Hematopoietic multipotent progenitor cell treated with erythropoietin and hydrocortisone succinate and interleukin-3 and kit ligand, for 15 days (in vitro differentiated cells): ENCODE data around the gene TICAM1.
"Not testable (repeated sequence)": the region's sequence is repeated elsewhere in the genome, so short reads cannot be mapped to it uniquely, and the experiment has no call there.

Experiments used
- DNase-seq: peaks from one replicate; pipeline ENCODE4 v3.0.0-alpha.2; 2015; ENCODE audit warnings: low spot score

The TICAM1 gene

DNA sequence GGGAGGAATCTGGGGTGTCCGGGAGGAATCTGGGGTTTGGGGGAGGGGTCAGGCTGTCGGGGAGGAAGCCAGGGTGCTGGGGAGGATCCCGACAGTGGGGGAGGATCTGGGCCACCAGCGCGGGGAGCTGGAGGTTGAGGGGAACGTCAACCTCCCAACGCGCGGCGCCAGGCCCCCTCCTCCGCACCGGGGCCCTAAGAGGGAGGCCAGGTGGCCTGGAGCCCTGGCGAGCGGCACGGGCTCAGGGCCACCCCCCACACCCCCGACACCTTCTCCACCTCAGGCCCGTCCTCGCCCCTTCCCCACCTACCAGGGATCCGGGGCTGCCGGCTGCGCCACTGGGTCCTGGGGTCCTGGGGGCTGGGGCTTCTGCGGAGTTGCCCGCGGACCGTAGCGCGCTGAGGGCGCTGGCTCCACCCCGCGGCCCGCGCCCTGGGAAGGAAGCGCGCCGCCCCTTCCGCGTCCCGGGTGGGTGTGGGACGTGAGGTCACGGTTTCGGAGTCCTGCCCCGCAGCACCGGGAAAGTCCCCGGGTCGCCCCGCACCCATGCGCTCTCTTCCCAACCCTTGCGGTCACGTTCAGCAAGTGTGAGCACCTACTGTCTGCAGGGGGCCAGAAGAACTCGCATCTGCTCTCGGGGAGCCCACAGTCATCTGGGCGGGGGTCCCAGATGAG, at the start of gene TICAM1:
TSS of gene TICAM1 (minus strand) at position 409 of the 675 bp plus-strand sequence. CDS start 13,335 bp downstream, outside the sequence.
- peak; percentile 58 for DNase-seq

DNA sequence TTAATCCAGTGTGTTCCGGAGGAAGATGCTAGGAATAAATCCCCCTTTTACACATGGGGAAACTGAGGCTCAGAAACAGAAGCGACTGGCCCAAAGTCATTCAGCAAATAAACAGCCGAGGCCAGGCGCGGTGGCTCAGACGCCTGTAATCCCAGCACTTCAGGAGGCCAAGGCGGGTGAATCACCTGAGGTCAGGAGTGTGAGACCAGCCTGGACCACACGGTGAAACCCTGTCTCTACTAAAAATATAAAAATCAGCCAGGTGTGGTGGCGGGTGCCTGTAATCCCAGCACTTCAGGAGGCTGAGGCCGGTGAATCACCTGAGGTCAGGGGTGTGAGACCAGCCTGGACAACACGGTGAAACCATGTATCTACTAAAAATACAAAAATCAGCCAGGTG, 47.5 kb upstream of the TICAM1 start:
- DNase-seq = no peak

DNA sequence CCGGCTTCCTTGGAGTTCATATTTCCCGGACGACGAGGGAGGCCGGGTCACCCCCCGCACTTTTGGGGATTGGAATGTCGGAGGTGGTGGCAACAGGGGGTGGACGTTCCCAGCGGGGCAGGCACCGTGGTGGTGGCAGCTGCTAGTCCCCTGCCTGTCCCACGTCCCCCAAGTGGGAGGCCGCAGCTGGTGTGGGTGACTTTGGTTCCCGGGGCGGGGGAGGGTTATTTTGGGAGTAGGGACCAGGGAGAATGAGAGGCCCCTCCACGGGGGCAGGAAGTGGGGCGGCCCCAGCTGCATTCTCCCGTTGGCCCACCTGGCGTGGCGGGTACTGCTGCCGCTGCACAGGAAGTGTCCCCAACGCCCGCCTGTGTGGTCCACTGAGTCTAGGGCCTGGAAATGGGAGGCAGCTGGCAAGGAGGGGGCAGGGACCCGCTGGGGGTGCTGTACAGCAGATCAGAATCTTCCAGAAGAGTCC, 47.0 kb upstream of the TICAM1 start:
- no peak for DNase-seq

DNA sequence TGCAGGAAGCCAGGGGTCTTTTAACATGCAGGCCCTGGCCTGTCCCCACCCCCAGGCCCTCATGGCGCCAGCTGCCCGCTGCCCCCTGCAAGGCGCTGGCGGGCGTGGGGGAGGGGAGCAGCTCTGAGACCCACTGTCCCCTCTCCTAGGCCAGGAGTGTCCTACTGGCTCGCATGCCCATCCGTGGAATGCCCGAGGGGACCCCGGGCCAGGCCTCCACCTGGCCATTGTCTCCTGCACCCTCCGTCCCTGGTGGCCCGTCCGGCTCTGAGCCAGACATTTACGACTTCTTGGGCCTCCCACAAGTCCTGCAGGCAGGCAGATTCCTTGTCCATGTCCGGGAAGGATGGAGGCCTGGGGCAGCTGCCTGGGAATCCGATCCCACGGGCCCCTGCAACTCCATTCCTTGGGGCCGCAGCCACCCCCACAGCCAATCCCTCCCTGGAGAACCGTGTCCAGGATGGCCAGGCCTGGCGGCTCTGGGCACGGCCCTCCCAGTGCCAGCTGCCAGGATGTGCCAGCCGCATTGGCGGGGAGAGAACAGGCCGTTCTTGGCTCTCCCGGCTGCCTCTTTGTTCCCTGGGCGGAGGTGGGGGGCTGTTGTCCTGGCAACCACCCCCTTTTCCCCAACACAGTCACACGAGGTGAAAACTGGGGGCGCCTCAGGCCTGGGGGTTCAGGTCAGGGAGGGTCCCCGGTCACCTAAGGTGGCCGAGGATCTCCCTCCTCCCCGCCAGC, 46.4 kb upstream of the TICAM1 start:
- no peak for DNase-seq

DNA sequence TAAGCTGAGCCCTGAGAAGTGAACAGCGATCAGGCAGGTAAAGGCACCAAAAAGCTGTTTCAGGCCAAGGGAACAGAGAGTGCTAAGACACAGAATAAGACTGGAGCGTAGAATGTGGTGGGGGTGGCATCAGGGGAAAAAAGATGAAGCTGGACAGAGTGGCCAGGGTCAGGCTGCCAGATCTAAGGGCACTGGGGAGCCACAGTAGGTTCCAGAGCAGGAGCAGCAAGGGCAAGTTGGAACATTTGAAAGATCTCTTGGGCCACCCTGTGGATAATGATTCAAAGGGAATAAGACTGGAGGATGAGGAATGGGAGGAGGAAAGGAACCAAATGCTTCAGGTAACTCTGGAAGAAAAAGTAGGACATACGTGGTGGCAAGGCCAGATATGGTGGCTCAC, 42.4 kb upstream of the TICAM1 start:
- no peak for DNase-seq

DNA sequence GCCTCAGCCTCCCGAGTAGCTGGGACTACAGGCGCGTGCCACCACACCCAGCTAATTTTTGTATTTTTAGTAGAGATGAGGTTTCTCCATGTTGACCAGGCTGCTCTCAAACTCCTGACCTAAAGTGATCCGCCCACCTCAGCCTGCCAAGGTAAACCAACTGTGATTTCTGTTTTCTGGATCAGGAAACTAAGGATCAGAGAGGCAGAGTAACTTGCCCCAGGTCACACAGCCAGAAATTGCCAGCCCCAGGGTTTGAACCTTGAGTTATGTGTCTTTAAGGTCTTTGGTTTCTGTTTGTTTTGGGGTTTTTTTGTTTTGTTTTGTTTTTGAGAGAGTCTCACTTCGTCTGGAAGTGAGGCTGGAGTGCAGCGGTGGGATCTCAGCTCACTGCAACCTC, 40.2 kb upstream of the TICAM1 start:
- DNase-seq = no peak

DNA sequence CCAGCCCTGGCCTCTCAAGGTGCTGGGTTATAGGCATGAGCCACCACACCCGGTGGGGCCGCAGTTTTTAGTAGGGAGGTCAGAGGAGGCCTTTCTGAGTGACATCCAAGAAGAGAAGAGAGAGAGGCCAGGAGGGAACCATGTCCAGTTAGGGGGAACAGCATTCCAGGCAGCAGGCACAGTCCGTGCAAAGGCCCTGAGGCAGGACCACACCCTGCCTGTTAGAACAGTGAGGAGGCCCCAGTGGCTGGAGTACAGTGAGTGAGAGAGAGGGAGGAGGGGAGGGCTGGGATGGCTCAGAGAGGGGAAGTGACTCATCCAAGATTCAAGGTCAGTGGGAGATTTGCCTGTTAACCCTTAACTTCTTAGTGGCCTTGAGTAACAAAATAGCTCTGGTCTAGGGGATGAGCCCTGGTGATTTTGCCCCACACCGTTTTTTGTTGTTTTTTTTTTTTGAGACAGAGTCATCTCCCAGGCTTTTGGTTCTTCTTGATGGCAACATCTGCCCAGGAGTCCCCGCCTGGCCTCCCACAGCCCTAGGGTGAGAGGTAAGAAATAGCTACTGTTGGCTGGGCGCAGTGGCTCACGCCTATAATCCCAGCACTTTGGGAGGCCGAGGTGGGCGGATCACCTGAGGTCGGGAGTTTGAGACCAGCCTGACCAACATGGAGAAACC, 38.7 kb upstream of the TICAM1 start:
- no peak for DNase-seq

DNA sequence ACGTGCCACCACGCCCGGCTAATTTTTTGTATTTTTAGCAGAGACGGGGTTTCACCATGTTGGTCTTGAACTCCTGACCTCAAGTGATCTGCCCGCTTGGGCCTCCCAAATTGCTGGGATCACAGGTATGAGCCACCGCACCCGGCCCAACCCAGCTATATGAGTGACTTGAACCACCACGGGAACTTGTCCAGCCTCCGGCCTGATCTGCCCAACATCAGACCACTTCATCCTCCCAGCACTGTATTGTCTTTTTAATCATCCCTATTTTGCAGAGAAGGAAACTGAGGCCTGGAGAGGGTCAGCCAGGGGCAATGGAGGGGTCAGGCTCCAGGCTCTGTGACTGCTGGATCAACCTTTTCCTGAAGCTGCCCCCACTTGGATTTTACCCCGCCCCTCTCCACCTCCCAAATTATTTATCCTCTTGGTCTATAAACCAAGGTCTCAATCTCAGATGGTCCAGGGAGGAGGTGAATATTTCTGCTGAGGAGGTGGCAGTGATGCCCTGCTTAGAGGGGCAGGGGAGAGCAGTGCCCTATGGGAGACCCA, 36.8 kb upstream of the TICAM1 start:
- no peak for DNase-seq

DNA sequence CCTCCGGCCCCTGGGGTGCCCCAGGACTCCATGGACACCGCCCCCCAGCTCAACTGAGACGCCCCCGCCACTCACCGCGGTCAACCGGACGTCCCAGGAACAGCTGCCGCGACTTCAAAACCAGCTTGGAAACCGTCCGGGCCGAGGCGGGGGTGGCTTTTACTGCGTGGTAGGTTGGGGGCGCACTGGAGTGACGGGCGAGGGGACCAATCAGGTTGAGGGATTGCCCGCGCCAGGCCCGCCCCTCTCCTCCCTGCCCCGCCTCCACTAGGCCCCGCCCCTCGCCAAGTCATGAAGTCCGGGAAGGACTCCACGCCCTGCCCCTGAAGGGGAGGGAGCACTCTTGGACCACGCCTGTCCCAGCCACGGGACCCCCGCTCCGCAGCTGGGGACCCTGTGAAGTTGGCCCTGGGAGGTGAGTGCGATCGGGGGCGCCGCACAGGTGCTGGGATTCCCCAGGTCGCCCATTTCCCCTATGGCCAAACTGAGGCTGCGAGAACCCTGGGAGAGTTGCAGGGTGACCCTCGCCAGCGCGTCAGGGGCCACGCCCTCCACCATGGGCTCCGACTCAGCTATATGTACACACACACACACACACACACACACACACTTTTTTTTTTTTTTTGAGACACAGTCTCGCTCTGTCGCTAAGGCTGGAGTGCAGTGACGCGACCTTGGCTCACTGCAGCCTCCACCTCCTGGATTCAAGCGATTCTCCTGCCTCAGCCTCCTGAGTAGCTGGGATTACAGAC, 36.2 kb upstream of the TICAM1 start, which contains the start of gene PLIN3:
TSS of gene PLIN3 (minus strand) at position 134 of the 752 bp plus-strand sequence. CDS start 6,273 bp downstream, outside the sequence.
- DNase-seq = peak; percentile 84

DNA sequence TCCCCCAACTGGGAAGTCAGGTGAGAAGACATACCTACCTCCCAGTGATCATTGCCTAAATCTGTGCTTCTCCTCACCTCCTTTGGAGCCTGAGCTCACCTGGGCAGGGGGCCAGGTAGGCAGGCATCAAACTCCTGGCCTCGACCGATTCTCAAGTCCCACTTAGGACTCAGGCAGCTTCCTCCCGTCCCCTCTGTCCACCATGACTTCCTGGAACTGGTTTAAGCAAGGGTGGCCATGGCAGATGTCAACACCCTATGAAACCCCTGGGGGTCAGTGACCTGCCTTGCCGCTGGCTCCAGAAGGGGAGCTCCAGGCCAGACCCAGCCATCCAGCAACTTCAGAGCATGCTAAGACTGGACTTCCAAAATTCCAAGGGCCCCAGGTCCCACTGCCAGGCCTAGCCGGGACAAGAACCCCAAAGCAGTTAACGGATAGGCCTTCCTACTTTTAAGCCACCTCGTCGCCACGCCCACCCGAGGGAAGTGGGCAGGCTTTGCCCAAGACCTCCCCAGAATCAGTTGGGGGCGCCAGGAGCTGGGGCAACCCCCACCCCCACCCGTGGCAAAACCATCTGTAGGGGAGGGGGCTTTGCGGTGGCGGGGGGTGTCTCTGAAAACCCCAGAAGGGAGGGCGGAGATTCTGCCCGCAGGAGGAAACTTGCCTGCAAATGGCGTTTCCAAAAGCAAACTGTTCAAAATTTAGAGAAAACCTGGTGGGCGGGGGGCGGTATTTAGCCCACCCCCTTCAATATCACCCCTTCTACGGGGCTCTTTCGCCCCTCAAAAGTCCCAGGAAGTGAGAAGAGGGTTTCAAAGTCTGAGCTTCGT, 35.3 kb upstream of the TICAM1 start:
- peak; percentile 24 for DNase-seq

DNA sequence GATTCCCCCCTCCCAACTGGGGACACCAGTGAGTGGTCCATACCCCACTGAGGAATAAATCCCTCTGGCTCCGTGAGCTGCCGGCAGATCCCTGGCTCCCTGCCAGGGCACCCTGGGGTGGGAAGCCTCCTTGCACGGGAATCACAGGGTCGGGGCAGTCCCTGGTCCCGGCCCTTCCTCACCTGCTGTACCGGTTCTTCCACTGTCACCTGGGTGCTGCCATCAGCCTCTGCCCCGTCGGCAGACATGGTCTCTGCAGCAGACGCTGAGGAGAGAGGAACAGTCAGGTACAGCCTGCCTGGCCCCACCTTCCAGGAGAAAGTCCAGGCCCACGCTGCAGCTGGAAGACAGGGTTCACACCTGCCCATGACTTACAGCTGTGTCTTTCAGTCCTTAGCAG, 29.6 kb upstream of the TICAM1 start:
- DNase-seq = no peak

DNA sequence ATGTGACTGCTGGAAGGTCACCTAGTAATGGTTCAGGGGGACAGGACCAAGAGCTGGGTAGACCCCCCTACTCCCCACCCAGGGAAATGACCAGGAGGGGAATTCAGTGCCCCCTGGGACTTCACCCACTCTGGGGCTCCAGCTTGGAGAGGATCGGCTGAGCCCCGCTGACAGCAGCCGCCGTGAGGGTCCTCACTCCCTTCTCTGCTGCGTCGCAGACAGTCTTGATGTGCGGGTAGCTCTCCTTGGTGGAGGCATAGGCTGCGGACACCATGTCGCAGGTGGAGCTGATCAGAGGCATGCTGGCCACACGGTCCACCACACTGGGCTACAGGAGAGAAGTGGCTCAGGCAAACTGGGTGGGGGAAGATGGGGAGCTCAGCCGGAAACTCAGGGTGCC, 28.2 kb upstream of the TICAM1 start:
- no peak for DNase-seq

DNA sequence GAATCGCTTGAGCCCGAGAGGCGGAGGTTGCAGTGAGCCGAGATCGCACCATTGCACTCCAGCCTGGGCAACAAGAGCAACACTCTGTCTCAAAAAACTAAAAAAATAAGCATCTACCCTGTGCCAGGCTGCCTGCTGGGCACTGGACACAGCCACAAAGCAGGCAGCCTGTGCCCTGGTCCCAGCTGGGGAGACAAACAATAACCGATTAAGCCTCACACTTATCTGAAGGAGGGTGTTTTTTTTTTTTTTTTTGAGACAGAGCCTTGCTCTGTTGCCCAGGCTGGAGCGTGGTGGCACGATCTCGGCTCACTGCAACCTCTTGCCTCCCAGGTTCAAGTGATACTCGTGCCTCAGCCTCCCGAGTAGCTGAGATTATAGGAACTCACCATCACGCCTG, 25.0 kb upstream of the TICAM1 start:
- DNase-seq = not testable (repeated sequence)

DNA sequence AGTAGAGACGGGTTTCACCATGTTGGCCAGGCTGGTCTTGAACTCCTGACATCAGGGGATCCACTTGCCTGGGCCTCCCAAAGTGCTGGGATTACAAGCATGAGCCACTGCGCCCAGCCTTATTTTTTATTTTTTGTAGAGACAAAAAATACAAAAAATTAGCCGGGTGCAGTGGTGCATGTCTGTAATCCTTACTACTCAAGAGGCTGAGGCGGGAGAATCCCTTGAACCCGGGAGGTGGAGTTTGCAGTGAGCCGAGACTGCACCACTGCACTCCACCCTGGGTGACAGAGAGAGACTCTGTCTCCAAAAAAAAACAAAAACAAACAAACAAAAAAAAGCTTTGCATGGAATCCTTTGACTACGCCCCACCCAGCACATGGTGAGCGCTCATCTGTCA, 22.0 kb upstream of the TICAM1 start:
- DNase-seq = not testable (repeated sequence)

DNA sequence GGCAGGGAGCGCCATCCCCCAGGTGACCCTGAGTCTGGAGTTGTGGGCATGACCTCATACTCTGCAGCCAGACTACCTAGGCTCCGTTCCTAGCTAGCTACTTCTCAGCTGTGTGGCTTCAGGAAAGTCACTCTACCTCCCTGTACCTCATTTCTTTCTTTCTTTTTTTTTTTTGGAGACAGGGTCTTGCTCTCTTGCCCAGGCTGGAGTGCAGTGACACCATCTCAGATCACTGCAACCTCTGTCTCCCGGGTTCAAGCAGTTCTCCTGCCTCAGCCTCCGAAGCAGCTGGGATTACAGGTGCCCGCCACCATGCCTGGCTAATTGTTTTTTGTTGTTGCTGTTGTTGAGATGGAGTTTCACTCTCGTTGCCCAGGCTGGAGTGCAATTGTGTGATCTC, 21.0 kb upstream of the TICAM1 start:
- no peak for DNase-seq

DNA sequence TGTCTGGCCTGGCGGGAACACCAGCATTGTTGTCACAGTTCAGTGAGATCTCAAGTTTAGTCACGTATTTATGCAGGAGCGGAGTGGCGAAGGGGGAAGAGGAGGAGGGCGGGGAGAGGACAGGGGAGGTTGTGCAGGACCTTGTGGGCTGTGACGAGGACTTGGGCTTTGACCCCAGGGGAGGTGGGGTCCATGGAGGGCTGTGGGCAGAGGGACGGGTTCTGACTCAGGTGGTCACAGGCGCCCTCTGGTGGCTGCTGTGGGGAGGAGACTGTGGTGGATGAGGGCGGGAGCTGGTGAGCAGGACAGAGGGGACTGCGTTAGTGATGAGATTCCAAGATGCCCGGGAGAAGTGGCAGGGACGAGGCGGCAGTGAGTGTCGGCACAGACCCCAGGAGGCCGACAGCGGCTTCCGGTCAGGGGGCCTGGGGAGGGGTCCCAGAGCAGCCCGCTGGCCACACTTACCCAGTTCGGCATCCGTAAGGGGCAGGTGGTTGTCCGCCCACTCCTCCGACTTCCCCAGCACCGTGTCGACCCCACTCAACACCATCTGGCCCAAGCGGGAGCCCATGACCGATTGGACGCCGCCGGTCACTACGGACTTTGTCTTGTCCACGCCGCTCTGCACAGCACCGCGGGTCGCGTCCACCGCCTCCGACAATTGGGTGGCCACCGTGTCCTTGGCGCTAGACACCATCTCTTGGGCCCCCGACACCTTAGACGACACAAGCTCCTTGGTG, 20.2 kb upstream of the TICAM1 start:
- DNase-seq = peak; percentile 68

DNA sequence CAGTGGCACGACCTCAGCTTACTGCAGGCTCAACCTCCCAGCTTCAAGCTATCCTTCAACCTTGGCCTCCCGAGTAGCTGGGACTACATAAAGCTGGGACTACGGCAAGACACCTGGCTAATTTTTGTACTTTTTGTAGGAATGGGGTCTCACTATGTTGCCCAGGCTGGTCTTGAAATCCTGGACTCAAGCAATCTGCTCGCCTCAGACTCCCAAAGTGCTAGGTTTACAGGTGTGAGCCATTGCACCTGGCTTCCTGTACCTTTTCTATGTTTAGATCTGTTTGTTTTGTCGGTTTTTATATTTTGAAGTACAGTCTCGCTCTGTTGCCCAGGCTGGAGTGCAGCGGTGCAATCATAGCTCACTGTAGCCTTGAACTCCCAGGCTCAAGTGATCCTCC, 17.5 kb upstream of the TICAM1 start:
- no peak for DNase-seq

DNA sequence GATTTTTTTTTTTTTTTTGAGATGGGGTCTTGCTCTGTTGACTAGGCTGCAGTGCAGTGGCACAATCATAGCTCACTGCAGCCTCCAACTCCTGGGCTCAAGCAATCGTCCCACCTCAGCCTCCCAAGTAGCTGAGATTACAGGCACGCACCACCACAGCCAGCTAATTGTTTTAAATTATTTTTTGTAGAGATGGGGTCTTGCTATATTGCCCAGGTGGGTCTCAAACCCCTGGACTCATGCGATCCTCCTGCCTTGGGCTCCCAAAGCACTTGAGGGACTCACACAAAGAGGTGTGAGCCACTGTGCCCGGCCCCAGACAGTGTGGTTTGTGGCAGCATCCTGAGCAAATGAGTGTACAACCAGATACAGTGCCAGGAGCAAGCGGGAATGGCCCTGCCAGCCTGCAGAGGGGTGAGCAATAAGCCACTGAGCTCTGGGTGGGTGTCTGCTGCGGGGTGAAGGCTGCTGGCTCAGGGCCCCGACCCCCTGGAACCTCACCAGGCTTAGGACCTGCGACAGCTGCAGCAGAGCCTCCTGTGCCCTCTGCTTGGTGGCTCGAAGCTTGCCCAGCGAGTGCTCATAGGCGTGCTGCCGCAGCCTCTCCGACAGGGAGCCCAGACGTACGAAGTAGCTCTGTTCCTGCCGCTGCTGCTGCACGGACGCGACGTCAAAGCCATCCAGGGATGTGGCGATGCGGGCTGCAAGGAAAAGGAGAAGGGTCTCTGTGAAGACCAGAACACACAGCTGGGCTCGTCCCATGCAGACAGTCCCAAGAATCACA, 15.9 kb upstream of the TICAM1 start:
- DNase-seq = no peak

DNA sequence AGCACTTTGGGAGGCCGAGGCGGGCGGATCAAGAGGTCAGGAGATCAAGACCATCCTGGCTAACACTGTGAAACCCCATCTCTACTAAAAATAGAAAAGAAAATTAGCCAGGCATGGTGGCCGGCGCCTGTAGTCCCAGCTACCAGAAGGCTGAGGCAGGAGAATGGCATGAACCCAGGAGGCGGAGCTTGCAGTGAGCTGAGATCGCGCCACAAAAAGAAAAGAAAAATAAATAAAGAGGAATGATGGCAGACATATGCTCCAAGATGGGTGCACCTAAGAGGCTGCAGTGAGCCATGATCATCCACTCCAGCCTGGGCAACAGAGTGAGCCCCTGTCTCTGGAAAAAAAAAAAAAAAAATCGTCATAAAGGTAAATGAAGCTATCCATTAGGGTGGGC, 14.5 kb upstream of the TICAM1 start:
- not testable (repeated sequence) for DNase-seq
